ENCODE data around the gene PTGES3. TPM values are rescaled to one million over a fixed set of nuclear protein-coding genes. Genes with fewer than 3 reads are reported as not detected.

The PTGES3 gene
- total RNA-seq, 1 donor from 2014 or later = 54.1 TPM

GRCh38 chr12:56626701-56627100 lies 61.4 kb downstream of the PTGES3 start:
- DNase-seq = no peak

- no peak for DNase-seq
These were observed 65.5 kb downstream of the PTGES3 start for GRCh38 chr12:56622535-56622934.

GRCh38 chr12:56616925-56617324 lies 71.2 kb downstream of the PTGES3 start:
- no peak for DNase-seq

GRCh38 chr12:56616244-56616643 lies 71.8 kb downstream of the PTGES3 start:
- no peak for DNase-seq

- DNase-seq = no peak
These were observed 73.5 kb downstream of the PTGES3 start for GRCh38 chr12:56614627-56615026.

Other genes with a start within 250 kb of the PTGES3 start
- 8.8 and 24.7 TPM in 2 replicates for gene TIMELESS, start 238.9 kb downstream of the PTGES3 start, total RNA-seq
- gene MIP, start 233.6 kb downstream of the PTGES3 start, total RNA-seq = not detected in 2 replicates
- 1.6 and 2.4 TPM in 2 replicates for gene SPRYD4, start 219.7 kb downstream of the PTGES3 start, total RNA-seq
- 0.28 and 0.51 TPM in 2 replicates for gene GLS2, start 200.1 kb downstream of the PTGES3 start, total RNA-seq
- 37.9 and 76.6 TPM in 2 replicates for gene RBMS2, start 166.5 kb downstream of the PTGES3 start, total RNA-seq
- 23.5 and 40.9 TPM in 2 replicates for gene BAZ2A, start 58.0 kb downstream of the PTGES3 start, total RNA-seq
- gene ATP5F1B, start 42.3 kb downstream of the PTGES3 start, total RNA-seq = 402 and 579 TPM in 2 replicates
- gene NACA, start 37.0 kb upstream of the PTGES3 start, total RNA-seq = 1,174 and 1,321 TPM in 2 replicates
- gene PRIM1, start 64.0 kb upstream of the PTGES3 start, total RNA-seq = 7.7 and 12.4 TPM in 2 replicates
- 0.51 TPM in 1 of 2 replicates, not detected in the other for gene HSD17B6, start 75.0 kb upstream of the PTGES3 start, total RNA-seq
- gene SDR9C7, start 246.1 kb upstream of the PTGES3 start, total RNA-seq = not detected in 2 replicates